ENCODE results near the gene ATP6V1F. TPM values are rescaled to one million over a fixed set of nuclear protein-coding genes. Genes with fewer than 3 reads are reported as not detected.

ATP6V1F gene
- total RNA-seq, 1 experiment from 2014 or later: 125 TPM

GRCh38 chr7:128827248-128827958, 35.3 kb upstream of the ATP6V1F start:
- Mint-ChIP-seq H3K27me3 (ENCODE audit: insufficient read depth, unreplicated experiment) (peaks cover 17% of the 10 kb centered on the region), H3K4me1 (ENCODE audit: insufficient read depth, unreplicated experiment) (no peaks in the 10 kb centered on the region), H3K4me3 (ENCODE audit: unreplicated experiment) (no peak overlapping the region), H3K27ac (ENCODE audit: low read depth, unreplicated experiment) (peak overlapping the region; percentile 53), H3K9me3 (ENCODE audit: unreplicated experiment) (no peaks in the 10 kb centered on the region), H3K36me3 (ENCODE audit: insufficient read depth, unreplicated experiment) (no peaks in the 10 kb centered on the region)
- ChIA-PET POLR2A (no interaction called here), CTCF (interaction anchor here (0.6 to 1.2 kb wide), 2 partner anchors 14 to 54 kb away, joined by 3 to 5 read pairs; no protein-coding TSS in a partner anchor)
- peak; percentile 69 for DNase-seq (ENCODE audit: unreplicated experiment)
- intact Hi-C loops (cut with micrococcal nuclease): no loop called here
- no TSS peak for BruUV-seq (replicated peaks)
- no peak for TF ChIP-seq CTCF (IDR thresholded peaks at IDR 0.05; ENCODE audit: unreplicated experiment)

GRCh38 chr7:128827971-128828711, 34.5 kb upstream of the ATP6V1F start:
- Mint-ChIP-seq H3K9me3 (ENCODE audit: unreplicated experiment) (no peaks in the 10 kb centered on the region), H3K4me1 (ENCODE audit: insufficient read depth, unreplicated experiment) (no peaks in the 10 kb centered on the region), H3K4me3 (ENCODE audit: unreplicated experiment) (no peak overlapping the region), H3K36me3 (ENCODE audit: insufficient read depth, unreplicated experiment) (no peaks in the 10 kb centered on the region), H3K27ac (ENCODE audit: low read depth, unreplicated experiment) (peak overlapping the region; percentile 53), H3K27me3 (ENCODE audit: insufficient read depth, unreplicated experiment) (peaks cover 11% of the 10 kb centered on the region)
- CTCF ChIA-PET: interaction anchor here (0.8 kb wide), 1 partner anchor 35 kb away, joined by 3 read pairs; the partner anchor contains the start of gene ATP6V1F
- DNase-seq (ENCODE audit: unreplicated experiment): peak; percentile 14
- BruUV-seq (replicated peaks): no TSS peak
- no peak for TF ChIP-seq CTCF (IDR thresholded peaks at IDR 0.05; ENCODE audit: unreplicated experiment)
- POLR2A ChIA-PET: no interaction called here
- intact Hi-C loops (cut with micrococcal nuclease): no loop called here

- H3K27ac Mint-ChIP-seq (ENCODE audit: low read depth, unreplicated experiment): no peak overlapping the region
- no peaks in the 10 kb centered on the region for H3K4me1 Mint-ChIP-seq (ENCODE audit: insufficient read depth, unreplicated experiment)
- H3K36me3 Mint-ChIP-seq (ENCODE audit: insufficient read depth, unreplicated experiment): no peaks in the 10 kb centered on the region
- CTCF ChIA-PET: no interaction called here
- POLR2A ChIA-PET: no interaction called here
- no peak for DNase-seq (ENCODE audit: unreplicated experiment)
- H3K9me3 Mint-ChIP-seq (ENCODE audit: unreplicated experiment): no peaks in the 10 kb centered on the region
- intact Hi-C loops (cut with micrococcal nuclease): no loop called here
- peak overlapping the region; percentile 58 for H3K4me3 Mint-ChIP-seq (ENCODE audit: unreplicated experiment)
- peaks cover 11% of the 10 kb centered on the region for H3K27me3 Mint-ChIP-seq (ENCODE audit: insufficient read depth, unreplicated experiment)
- TF ChIP-seq CTCF (IDR thresholded peaks at IDR 0.05; ENCODE audit: unreplicated experiment): no peak
- BruUV-seq (replicated peaks): no TSS peak
Measured at GRCh38 chr7:128829391-128830166, 33.1 kb upstream of the ATP6V1F start.

All from MCF 10A (cell line).